Measurements from ENCODE around the gene GALNTL6. TPM values are rescaled to one million over a fixed set of nuclear protein-coding genes. Genes with fewer than 3 reads are reported as not detected.
A peak's percentile ranks its signal among the peaks of the same experiment; 100 is the strongest.

The GALNTL6 gene
- total and polyA plus RNA-seq, 2 experiments from 2014 or later = 0.38 to 0.40 TPM

DNA sequence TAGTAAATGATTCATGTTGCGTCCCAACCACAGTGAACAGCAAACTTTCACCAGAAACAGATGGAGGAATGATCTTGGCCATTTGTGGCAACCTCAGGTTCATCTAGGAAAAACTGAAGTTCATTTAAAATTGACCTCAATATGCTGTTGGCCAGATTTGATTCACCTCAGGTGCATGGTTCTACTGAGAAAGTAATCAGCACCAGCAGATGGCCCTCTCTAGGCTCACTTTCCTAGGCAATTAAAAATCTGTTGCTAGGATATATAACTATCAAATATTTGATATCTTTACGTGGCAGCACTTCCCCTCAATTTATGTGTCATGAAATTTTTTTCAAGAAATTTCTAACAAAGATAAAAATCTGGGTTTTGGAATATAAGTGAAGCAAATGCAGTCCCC is 344.7 kb downstream of the GALNTL6 start:
- Histone ChIP-seq H3K4me2 (no peak overlapping the region), H2AFZ (no peak overlapping the region), H3K4me3 (no peak overlapping the region), H3K27me3 (ENCODE audit: insufficient read depth) (no peaks in the 10 kb centered on the region), H3K4me1 (ENCODE audit: insufficient read depth) (no peaks in the 10 kb centered on the region), H3K79me2 (replicated peaks; ENCODE audit: insufficient read depth) (no peaks in the 10 kb centered on the region), H3K9me2 (ENCODE audit: insufficient read depth) (no peaks in the 10 kb centered on the region), H3K27ac (ENCODE audit: low read depth) (no peak overlapping the region), H4K20me1 (replicated peaks; ENCODE audit: insufficient read depth) (no peaks in the 10 kb centered on the region), H3K36me3 (ENCODE audit: insufficient read depth) (no peaks in the 10 kb centered on the region), H3F3A (replicated peaks; ENCODE audit: low read depth) (no peaks in the 10 kb centered on the region)
- no peak overlapping the region for H3K4me3 Mint-ChIP-seq
- no peaks in the 10 kb centered on the region for H3K36me3 Mint-ChIP-seq (ENCODE audit: low read depth)
- no peaks in the 10 kb centered on the region for H3K27me3 Mint-ChIP-seq (ENCODE audit: insufficient read depth, low read depth, poor library complexity)
- DNase-seq (ENCODE audit: low spot score) = no peak
- H3K9me3 Mint-ChIP-seq = no peaks in the 10 kb centered on the region
- no peak overlapping the region for H3K27ac Mint-ChIP-seq
- no peak for ATAC-seq
- TF ChIP-seq, protein P1, sequence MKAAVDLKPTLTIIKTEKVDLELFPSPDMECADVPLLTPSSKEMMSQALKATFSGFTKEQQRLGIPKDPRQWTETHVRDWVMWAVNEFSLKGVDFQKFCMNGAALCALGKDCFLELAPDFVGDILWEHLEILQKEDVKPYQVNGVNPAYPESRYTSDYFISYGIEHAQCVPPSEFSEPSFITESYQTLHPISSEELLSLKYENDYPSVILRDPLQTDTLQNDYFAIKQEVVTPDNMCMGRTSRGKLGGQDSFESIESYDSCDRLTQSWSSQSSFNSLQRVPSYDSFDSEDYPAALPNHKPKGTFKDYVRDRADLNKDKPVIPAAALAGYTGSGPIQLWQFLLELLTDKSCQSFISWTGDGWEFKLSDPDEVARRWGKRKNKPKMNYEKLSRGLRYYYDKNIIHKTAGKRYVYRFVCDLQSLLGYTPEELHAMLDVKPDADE (IDR thresholded peaks at IDR 0.05) = no peak
- TF ChIP-seq, protein P2, sequence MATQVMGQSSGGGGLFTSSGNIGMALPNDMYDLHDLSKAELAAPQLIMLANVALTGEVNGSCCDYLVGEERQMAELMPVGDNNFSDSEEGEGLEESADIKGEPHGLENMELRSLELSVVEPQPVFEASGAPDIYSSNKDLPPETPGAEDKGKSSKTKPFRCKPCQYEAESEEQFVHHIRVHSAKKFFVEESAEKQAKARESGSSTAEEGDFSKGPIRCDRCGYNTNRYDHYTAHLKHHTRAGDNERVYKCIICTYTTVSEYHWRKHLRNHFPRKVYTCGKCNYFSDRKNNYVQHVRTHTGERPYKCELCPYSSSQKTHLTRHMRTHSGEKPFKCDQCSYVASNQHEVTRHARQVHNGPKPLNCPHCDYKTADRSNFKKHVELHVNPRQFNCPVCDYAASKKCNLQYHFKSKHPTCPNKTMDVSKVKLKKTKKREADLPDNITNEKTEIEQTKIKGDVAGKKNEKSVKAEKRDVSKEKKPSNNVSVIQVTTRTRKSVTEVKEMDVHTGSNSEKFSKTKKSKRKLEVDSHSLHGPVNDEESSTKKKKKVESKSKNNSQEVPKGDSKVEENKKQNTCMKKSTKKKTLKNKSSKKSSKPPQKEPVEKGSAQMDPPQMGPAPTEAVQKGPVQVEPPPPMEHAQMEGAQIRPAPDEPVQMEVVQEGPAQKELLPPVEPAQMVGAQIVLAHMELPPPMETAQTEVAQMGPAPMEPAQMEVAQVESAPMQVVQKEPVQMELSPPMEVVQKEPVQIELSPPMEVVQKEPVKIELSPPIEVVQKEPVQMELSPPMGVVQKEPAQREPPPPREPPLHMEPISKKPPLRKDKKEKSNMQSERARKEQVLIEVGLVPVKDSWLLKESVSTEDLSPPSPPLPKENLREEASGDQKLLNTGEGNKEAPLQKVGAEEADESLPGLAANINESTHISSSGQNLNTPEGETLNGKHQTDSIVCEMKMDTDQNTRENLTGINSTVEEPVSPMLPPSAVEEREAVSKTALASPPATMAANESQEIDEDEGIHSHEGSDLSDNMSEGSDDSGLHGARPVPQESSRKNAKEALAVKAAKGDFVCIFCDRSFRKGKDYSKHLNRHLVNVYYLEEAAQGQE (IDR thresholded peaks at IDR 0.05; ENCODE audit: unreplicated experiment) = no peak
- TF ChIP-seq JUNB (IDR thresholded peaks at IDR 0.05; ENCODE audit: unreplicated experiment) = no peak
- 0 out of 4 replicates have a peak, but pooled peaks of 1 of the 2 experiments have one; percentile 16 for TF ChIP-seq CTCF (conservative IDR thresholded peaks at IDR 0.05; ENCODE audit: low read depth in 2 of 2)
- TF ChIP-seq CREB1 (CRISPR knock-in tag; IDR thresholded peaks at IDR 0.05; ENCODE audit: low read depth) = no peak
- TF ChIP-seq ZNF114 (CRISPR knock-in tag; IDR thresholded peaks at IDR 0.05) = no peak
- no peak for TF ChIP-seq NANOG (IDR thresholded peaks at IDR 0.05; ENCODE audit: borderline replicate concordance)
- H3K4me1 Mint-ChIP-seq = no peaks in the 10 kb centered on the region

DNA sequence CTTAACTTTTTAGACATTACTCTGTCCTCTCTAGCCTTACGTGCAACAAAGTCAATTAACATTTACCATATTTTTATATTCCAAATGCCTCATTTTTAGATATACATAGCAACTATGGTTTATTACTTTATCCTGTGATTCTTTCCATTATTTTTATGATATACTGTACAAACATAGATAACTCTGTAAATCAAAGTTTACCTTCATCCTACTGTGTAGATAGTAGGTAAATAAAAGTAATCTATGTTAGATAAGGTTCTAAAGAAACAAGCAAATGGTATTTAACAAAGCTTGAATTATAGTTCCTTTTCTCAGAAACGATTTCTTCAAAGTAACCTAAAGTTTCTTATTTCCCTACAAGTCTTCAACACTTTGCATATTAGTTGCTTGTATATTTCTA is 350.0 kb downstream of the GALNTL6 start:
- no peak overlapping the region for H3K27ac ChIP-seq (ENCODE audit: low read depth)
- DNase-seq (ENCODE audit: low spot score) = no peak
- no peak overlapping the region for H2AFZ ChIP-seq
- H3K4me1 ChIP-seq (ENCODE audit: insufficient read depth) = no peaks in the 10 kb centered on the region
- H3K79me2 ChIP-seq (replicated peaks; ENCODE audit: insufficient read depth) = no peaks in the 10 kb centered on the region
- H3K9me2 ChIP-seq (ENCODE audit: insufficient read depth) = no peaks in the 10 kb centered on the region
- no peak overlapping the region for H3K4me2 ChIP-seq
- no peak overlapping the region for H3K4me3 Mint-ChIP-seq
- no peaks in the 10 kb centered on the region for H3K27me3 Mint-ChIP-seq (ENCODE audit: insufficient read depth, low read depth, poor library complexity)
- H3K4me1 Mint-ChIP-seq = no peaks in the 10 kb centered on the region
- H4K20me1 ChIP-seq (replicated peaks; ENCODE audit: insufficient read depth) = no peaks in the 10 kb centered on the region
- no peaks in the 10 kb centered on the region for H3K36me3 Mint-ChIP-seq (ENCODE audit: low read depth)
- H3K9me3 Mint-ChIP-seq = no peaks in the 10 kb centered on the region
- H3K4me3 ChIP-seq = no peak overlapping the region
- H3K27me3 ChIP-seq (ENCODE audit: insufficient read depth) = no peaks in the 10 kb centered on the region
- no peak for ATAC-seq
- H3K27ac Mint-ChIP-seq = no peak overlapping the region
- H3F3A ChIP-seq (replicated peaks; ENCODE audit: low read depth) = no peaks in the 10 kb centered on the region
- no peaks in the 10 kb centered on the region for H3K36me3 ChIP-seq (ENCODE audit: insufficient read depth)
- TF ChIP-seq STAT1 (IDR thresholded peaks at IDR 0.05; ENCODE audit: unreplicated experiment) (no peak), JUNB (IDR thresholded peaks at IDR 0.05; ENCODE audit: unreplicated experiment) (no peak), CTCF (conservative IDR thresholded peaks at IDR 0.05; ENCODE audit: low read depth in 2 of 2) (no peak), CREB1 (CRISPR knock-in tag; IDR thresholded peaks at IDR 0.05; ENCODE audit: low read depth) (no peak)
